IMR-90 (cell line): Measurements from ENCODE around the gene PHC1. TPM values are rescaled to one million over a fixed set of nuclear protein-coding genes. Genes with fewer than 3 reads are reported as not detected.

ENCODE experiments used
- ATAC-seq: fragments of 200-7000 bp; cut with Tn5 transposase; 2 replicates; pipeline ENCODE4 v1.9.1; 2020; ENCODE audit warnings: low read depth, mild to moderate bottlenecking, moderate library complexity
- BruUV-seq: library from RNA; stranded (reverse); fragments of 400-500 nt; replicated peaks from 2 replicates; lab custom pipeline; 2021; lab: Mats Ljungman, UMichigan
- CTCF ChIA-PET: fragments of 300-600 bp; formaldehyde crosslinking; extraction: SDS; loops from one replicate; lab custom pipeline; 2021; ENCODE audit warnings: antibody characterized with exemption; lab: Yijun Ruan, JAX
- POLR2A ChIA-PET: fragments of 300-600 bp; sonication (Branson Sonifier 250); formaldehyde crosslinking; loops from one replicate; lab custom pipeline; 2022; ENCODE audit warnings: antibody characterized with exemption; ENCODE audit not compliant: unreplicated experiment; lab: Charles Lee
- DNase-seq: peaks from one replicate; pipeline ENCODE4 v3.0.0; 2013
- H2AFZ ChIP-seq: replicated peaks from 2 replicates; pipeline ENCODE3; 2013; ENCODE audit warnings: low read length, mild to moderate bottlenecking; ENCODE audit not compliant: poor library complexity
- H2AK5ac ChIP-seq: 2 replicates; pipeline ENCODE4 v1.6.1; 2013; ENCODE audit warnings: low read depth, low read length, inconsistent platforms
- H2AK9ac ChIP-seq: replicated peaks from 2 replicates; pipeline ENCODE3; 2013; ENCODE audit warnings: mild to moderate bottlenecking, low read depth, low read length, moderate library complexity; ENCODE audit not compliant: poor library complexity
- H2BK120ac ChIP-seq: 2 replicates; pipeline ENCODE4 v1.6.1; 2013; ENCODE audit warnings: low read depth, low read length, inconsistent platforms
- H2BK15ac ChIP-seq: 3 replicates; pipeline ENCODE4 v1.6.1; 2013; ENCODE audit warnings: low read depth, low read length, inconsistent platforms
- H2BK20ac ChIP-seq: 2 replicates; pipeline ENCODE4 v1.6.1; 2013; ENCODE audit warnings: low read depth, mild to moderate bottlenecking, inconsistent platforms, low read length, moderate library complexity
- H2BK5ac ChIP-seq: 2 replicates; pipeline ENCODE4 v1.6.1; 2013; ENCODE audit warnings: mild to moderate bottlenecking, low read depth, low read length, inconsistent platforms; ENCODE audit not compliant: poor library complexity, severe bottlenecking
- H3K14ac ChIP-seq: replicated peaks from 2 replicates; pipeline ENCODE4 v1.6.1; 2013; ENCODE audit warnings: low read depth, low read length, inconsistent platforms
- H3K18ac ChIP-seq: 2 replicates; pipeline ENCODE4 v1.6.1; 2013; ENCODE audit warnings: low read depth, low read length, control low read depth
- H3K23ac ChIP-seq: 2 replicates; pipeline ENCODE4 v1.6.1; 2013; ENCODE audit warnings: low read depth, low read length, inconsistent platforms
- H3K27ac ChIP-seq: 2 replicates; pipeline ENCODE4 v1.5.1; 2013; ENCODE audit warnings: mild to moderate bottlenecking, control low read depth, low read length; ENCODE audit not compliant: insufficient read depth
- H3K27me3 ChIP-seq: 2 replicates; pipeline ENCODE4 v1.6.1; 2013; ENCODE audit warnings: low read length; ENCODE audit not compliant: control insufficient read depth, insufficient read depth
- H3K36me3 ChIP-seq: 2 replicates; pipeline ENCODE4 v1.6.1; 2013; ENCODE audit warnings: low read length, mixed read lengths; ENCODE audit not compliant: control insufficient read depth, insufficient read depth
- H3K4ac ChIP-seq: 2 replicates; pipeline ENCODE4 v1.6.1; 2013; ENCODE audit warnings: low read depth, low read length, inconsistent platforms
- H3K4me1 ChIP-seq: 2 replicates; pipeline ENCODE4 v1.6.1; 2013; ENCODE audit warnings: low read length, mixed read lengths; ENCODE audit not compliant: control insufficient read depth, insufficient read depth
- H3K4me2 ChIP-seq: 2 replicates; pipeline ENCODE4 v1.6.1; 2013; ENCODE audit warnings: low read depth, mild to moderate bottlenecking, control low read depth, low read length, moderate library complexity
- H3K4me3 ChIP-seq: 2 replicates; pipeline ENCODE4 v1.5.1; 2013; ENCODE audit warnings: low read depth, mild to moderate bottlenecking, control low read depth, low read length, moderate library complexity; ENCODE audit not compliant: insufficient read depth
- H3K56ac ChIP-seq: 2 replicates; pipeline ENCODE4 v1.6.1; 2013; ENCODE audit warnings: low read length, inconsistent platforms; ENCODE audit not compliant: insufficient read depth; ENCODE audit errors: extremely low read depth
- H3K79me1 ChIP-seq, 2 experiments: 2 replicates each; pipeline ENCODE4 v1.6.1; 2013; ENCODE audit warnings: low read length in 2 of 2, inconsistent platforms in 1 of 2, low read depth in 1 of 2
- H3K9ac ChIP-seq: 2 replicates; pipeline ENCODE4 v1.6.1; 2013; ENCODE audit warnings: low read depth, low read length, control low read depth
- H3K9me1 ChIP-seq: 2 replicates; pipeline ENCODE4 v1.6.1; 2013; ENCODE audit warnings: low read length, inconsistent platforms; ENCODE audit not compliant: insufficient read depth
- H3K9me3 ChIP-seq: 2 replicates; pipeline ENCODE4 v1.6.1; 2013; ENCODE audit warnings: low read length; ENCODE audit not compliant: control insufficient read depth, insufficient read depth
- H4K20me1 ChIP-seq: 2 replicates; pipeline ENCODE4 v1.6.1; 2013; ENCODE audit warnings: low read length, inconsistent platforms; ENCODE audit not compliant: insufficient read depth
- H4K5ac ChIP-seq: 2 replicates; pipeline ENCODE4 v1.6.1; 2013; ENCODE audit warnings: mild to moderate bottlenecking, low read depth, low read length, control low read depth
- H4K8ac ChIP-seq, 2 experiments: 2 replicates each; pipeline ENCODE4 v1.6.1; 2013; ENCODE audit warnings: low read depth in 2 of 2, low read length in 2 of 2, control low read depth in 1 of 2, inconsistent platforms in 1 of 2
- H4K91ac ChIP-seq: 2 replicates; pipeline ENCODE4 v1.6.1; 2013; ENCODE audit warnings: low read depth, low read length, inconsistent platforms; ENCODE audit not compliant: insufficient read depth
- BHLHE40 ChIP-seq: fragments of 150-350 bp; IDR thresholded peaks from 2 replicates; pipeline ENCODE4 v1.6.1; 2016; ENCODE audit warnings: mild to moderate bottlenecking, low read depth, low read length
- CEBPB ChIP-seq: IDR thresholded peaks from 2 replicates; pipeline ENCODE4 v1.6.1; 2012; ENCODE audit warnings: low read depth, low read length, improper control_type of control experiment
- CTCF ChIP-seq: conservative IDR thresholded peaks from 2 replicates; pipeline ENCODE4 v1.5.1; 2012; ENCODE audit warnings: mild to moderate bottlenecking, low read depth, low read length, improper control_type of control experiment
- ELK1 ChIP-seq: fragments of 150-350 bp; IDR thresholded peaks from 2 replicates; pipeline ENCODE4 v1.6.1; 2016; ENCODE audit warnings: low read depth, mild to moderate bottlenecking, low read length, moderate library complexity, borderline replicate concordance
- FOS ChIP-seq: fragments of 150-350 bp; IDR thresholded peaks from 2 replicates; pipeline ENCODE4 v1.6.1; 2016; ENCODE audit warnings: low read depth, low read length
- MAZ ChIP-seq: IDR thresholded peaks from 2 replicates; pipeline ENCODE4 v1.6.1; 2012; ENCODE audit warnings: low read depth, mild to moderate bottlenecking, low read length, improper control_type of control experiment, moderate library complexity, borderline replicate concordance
- MXI1 ChIP-seq: IDR thresholded peaks from 2 replicates; pipeline ENCODE4 v1.6.1; 2012; ENCODE audit warnings: low read depth, mild to moderate bottlenecking, low read length, moderate library complexity, borderline replicate concordance
- NFE2L2 ChIP-seq: fragments of 150-350 bp; IDR thresholded peaks from 2 replicates; pipeline ENCODE4 v1.6.1; 2016; ENCODE audit warnings: low read depth, mild to moderate bottlenecking, low read length
- RAD21 ChIP-seq: IDR thresholded peaks from 2 replicates; pipeline ENCODE4 v1.6.1; 2012; ENCODE audit warnings: low read length, improper control_type of control experiment
- RFX5 ChIP-seq: IDR thresholded peaks from 2 replicates; pipeline ENCODE4 v1.8.0; 2012; ENCODE audit warnings: low read depth, mild to moderate bottlenecking, low read length, moderate library complexity
- SMC3 ChIP-seq: fragments of 150-350 bp; IDR thresholded peaks from 2 replicates; pipeline ENCODE4 v1.6.1; 2016; ENCODE audit warnings: low read depth, mild to moderate bottlenecking, antibody characterized with exemption, low read length, moderate library complexity
- WGBS, 2 experiments: methylation state at CpG; one replicate each; pipeline versions ENCODE4 v1.1.5 to v1.1.7; 2013; ENCODE audit warnings: missing lambda C conversion rate in 2 of 2; ENCODE audit not compliant: insufficient read length in 1 of 2; ENCODE audit errors: extremely low coverage in 2 of 2; 5-methylcytosine and 5-hydroxymethylcytosine counted together
- dilution Hi-C: fragments of 300-500 bp; cut with HindIII; formaldehyde crosslinking; loops from one replicate; pipeline ENCODE4 v1.14.3; 2018; ENCODE audit warnings: low sequenced_read_pairs; ENCODE audit not compliant: unreplicated experiment
- in situ Hi-C: fragments of 300-500 bp; cut with MboI; formaldehyde crosslinking; loops from 3 replicates; pipeline ENCODE4 v1.14.3; 2019; ENCODE audit warnings: low sequenced_read_pairs, inconsistent platforms, mixed read lengths
- intact Hi-C: fragments of 100-400 bp; cut with micrococcal nuclease; formaldehyde crosslinking; loops from 2 replicates; pipeline ENCODE4 v1.10.0; 2022
- polyA plus RNA-seq, 3 experiments: library from polyadenylated mRNA; depleted of rRNA; stranded (reverse); fragments of >200 nt; gene quantifications; 2 replicates each; pipeline ENCODE4 v1.2.3, GENCODE V29; 2012; ENCODE audit warnings: low replicate concordance in 1 of 3
- total RNA-seq: library from RNA; depleted of rRNA; stranded (reverse); fragments of >200 nt; gene quantifications from 2 replicates; pipeline ENCODE4 v1.2.3, GENCODE V29; 2012

The PHC1 gene
- total and polyA plus RNA-seq, 2 of the 4 experiments (the other 2 are of a cell fraction), result 9.1 to 23.1 TPM

GRCh38 chr12:8887285-8887715 is 27.0 kb upstream of the PHC1 start:
- H3K79me1 ChIP-seq, result no peaks in the 10 kb centered on the region
- H2BK5ac ChIP-seq, result no peak overlapping the region
- TF ChIP-seq SMC3, result no peak
- TF ChIP-seq MXI1, result no peak
- TF ChIP-seq NFE2L2, result no peak
- TF ChIP-seq RFX5, result no peak
- no peak for TF ChIP-seq MAZ
- no peak for TF ChIP-seq BHLHE40
- no peak for TF ChIP-seq FOS
- no peak for TF ChIP-seq CEBPB
- TF ChIP-seq CTCF, result no peak
- no peak for TF ChIP-seq RAD21
- TF ChIP-seq ELK1, result no peak
- no peaks in the 10 kb centered on the region for H3K4me1 ChIP-seq
- dilution Hi-C loops, result no loop called here
- intact Hi-C loops, result no loop called here
- no peak overlapping the region for H3K4me2 ChIP-seq
- H3K18ac ChIP-seq, result no peak overlapping the region
- no peak overlapping the region for H3K27ac ChIP-seq
- no peaks in the 10 kb centered on the region for H4K20me1 ChIP-seq
- H4K91ac ChIP-seq, result no peak overlapping the region
- no peak overlapping the region for H4K8ac ChIP-seq
- H2BK120ac ChIP-seq, result no peak overlapping the region
- no TSS peak for BruUV-seq
- H3K9ac ChIP-seq, result no peak overlapping the region
- no peak overlapping the region for H3K56ac ChIP-seq
- H3K9me1 ChIP-seq, result no peaks in the 10 kb centered on the region
- no peaks in the 10 kb centered on the region; the same call in 1 of the 2 replicates for H3K27me3 ChIP-seq
- H2BK15ac ChIP-seq, result no peak overlapping the region
- no peak for ATAC-seq
- no peak overlapping the region for H4K5ac ChIP-seq
- in situ Hi-C loops, result no loop called here
- no peaks in the 10 kb centered on the region for H3K9me3 ChIP-seq
- H3K4ac ChIP-seq, result no peak overlapping the region
- H2AFZ ChIP-seq, result no peak overlapping the region
- WGBS, 2 experiments, result no CpG with 5 or more reads among the region's 4 CpGs
- no peak overlapping the region for H3K4me3 ChIP-seq
- POLR2A ChIA-PET, result no interaction called here
- no peak overlapping the region for H3K23ac ChIP-seq
- CTCF ChIA-PET, result no interaction called here
- no peak overlapping the region for H3K14ac ChIP-seq
- H2AK9ac ChIP-seq, result no peak overlapping the region
- H2AK5ac ChIP-seq, result no peak overlapping the region
- no peak overlapping the region for H2BK20ac ChIP-seq
- H3K36me3 ChIP-seq, result no peaks in the 10 kb centered on the region
- DNase-seq, result peak; percentile 25
